ENCODE results near the gene IFT43.

Gene IFT43

DNA sequence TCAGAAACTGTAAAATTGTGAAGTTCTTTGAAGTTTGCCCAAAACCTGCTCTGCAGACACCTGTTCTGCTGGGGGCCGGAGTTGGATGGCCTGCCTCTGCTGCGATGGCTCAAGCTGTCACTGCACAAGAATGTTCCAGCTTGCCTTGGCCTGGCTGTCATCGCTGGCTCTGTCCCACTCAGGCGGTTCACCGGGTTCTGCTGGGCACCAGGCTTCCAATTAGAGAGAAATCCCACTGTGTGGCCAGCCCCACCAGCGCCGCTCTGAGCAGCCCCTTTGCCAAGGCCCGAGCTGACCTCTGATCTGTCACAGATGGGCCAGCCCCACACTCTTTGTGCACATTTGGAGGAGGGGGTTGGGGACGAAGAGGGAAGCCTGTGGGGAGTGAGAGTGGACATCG, 94.5 kb downstream of the IFT43 start:
- no peak for DNase-seq (ENCODE audit: low spot score)

DNA sequence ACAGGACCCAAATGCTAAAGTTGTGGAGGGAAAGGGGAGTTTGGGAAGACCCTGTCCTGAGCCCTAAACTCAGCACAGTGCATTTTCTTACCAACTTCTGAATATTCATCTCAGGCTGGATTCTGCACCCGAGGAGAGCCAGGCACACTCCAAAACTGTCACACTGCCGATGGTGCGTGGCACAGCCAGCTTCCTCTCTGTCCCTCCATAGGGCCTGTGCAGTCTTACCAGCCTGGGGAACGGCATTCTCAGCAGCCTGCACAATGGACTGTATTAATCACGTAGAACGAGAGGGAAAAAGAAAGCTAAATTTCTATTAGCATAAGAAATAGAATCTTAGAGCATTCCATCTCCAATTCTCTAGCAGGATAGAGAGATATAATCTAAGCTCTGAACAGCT, 94.9 kb downstream of the IFT43 start:
- DNase-seq (ENCODE audit: low spot score): no peak

DNA sequence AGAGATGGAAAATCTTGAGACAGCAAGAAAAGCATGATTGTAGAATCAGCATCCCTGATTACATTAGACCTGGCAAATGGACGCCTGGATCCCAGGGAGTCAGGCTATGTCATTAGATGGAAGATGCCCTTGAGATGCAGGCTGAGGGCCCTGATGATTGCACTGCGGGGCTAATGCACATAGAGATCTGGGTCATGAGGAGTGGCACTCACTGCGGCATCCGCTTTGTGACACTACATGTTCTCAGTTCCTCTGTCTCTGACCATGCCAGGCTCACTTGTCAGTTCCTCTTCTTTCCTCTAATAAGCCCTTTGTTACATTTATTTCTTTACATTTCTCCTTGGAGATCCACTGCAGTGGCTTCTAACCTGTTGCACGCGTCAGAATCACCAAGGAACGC, 96.1 kb downstream of the IFT43 start:
- no peak for DNase-seq (ENCODE audit: low spot score)

DNA sequence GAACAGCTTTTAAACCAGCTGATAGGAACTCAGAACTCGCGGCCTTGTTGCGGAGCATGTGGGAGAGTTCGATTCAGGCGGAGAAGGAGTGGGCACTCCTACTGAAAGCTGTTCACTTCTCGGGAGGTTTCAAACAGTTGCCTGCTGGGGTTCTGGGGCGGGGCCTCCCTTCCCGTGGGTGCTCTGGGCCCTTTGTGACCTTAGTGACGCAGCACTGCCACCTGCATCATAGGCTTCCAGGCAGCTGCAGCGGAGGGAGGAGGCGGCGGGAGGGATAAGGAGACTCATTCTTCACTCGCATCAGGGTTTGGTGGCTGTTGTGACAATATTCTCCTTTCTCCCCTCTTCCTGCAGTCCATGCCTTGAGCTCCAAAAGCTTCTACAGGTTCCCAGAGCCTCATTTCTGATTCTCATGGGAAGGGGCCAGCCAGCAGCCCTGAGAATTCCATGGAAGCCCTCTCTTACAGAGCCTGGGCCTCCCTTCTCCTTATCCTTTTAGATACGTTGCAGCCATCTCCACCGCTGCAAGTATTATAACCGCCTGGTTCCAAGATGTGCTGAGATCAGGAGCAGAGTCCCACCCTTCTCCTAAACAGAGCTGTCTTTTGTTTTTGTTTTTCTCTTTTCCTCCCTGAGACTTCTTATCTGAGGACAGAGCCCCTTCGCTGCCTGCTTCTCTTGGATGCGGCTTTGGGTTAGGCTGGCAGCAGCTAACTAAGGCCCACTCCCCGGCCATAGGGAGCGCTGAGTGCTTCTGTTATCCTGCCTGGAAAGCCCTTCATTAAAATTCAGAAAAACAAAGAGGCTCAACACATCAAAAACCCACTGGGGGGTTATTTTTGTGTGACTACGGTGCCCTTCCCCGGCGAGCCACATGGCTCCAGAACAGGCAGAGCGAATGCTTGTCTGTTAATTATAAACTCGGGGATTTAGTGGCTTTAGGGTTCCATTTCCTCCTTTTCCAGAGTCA, 98.5 kb downstream of the IFT43 start:
- DNase-seq (ENCODE audit: low spot score): no peak

DNA sequence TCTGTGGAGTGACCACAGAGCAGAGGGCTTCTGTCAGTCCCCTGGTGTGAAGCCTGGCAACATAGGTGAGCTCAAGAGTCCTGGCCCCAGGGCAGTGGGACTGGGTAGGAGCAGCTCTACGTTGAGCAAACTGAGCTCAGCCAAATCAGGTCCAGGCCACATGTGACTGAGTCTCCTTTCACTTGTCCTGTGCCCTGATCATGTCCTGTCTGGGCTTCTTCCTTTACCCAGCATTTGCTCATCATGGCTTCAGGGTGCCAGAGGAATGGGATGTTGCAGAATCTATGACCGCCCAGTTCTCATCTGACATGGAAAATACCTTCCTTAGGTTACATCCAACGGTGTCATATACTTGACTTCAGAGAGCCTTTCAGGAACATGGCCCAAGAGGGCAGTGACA, 99.8 kb downstream of the IFT43 start:
- no peak for DNase-seq (ENCODE audit: low spot score)

DNA sequence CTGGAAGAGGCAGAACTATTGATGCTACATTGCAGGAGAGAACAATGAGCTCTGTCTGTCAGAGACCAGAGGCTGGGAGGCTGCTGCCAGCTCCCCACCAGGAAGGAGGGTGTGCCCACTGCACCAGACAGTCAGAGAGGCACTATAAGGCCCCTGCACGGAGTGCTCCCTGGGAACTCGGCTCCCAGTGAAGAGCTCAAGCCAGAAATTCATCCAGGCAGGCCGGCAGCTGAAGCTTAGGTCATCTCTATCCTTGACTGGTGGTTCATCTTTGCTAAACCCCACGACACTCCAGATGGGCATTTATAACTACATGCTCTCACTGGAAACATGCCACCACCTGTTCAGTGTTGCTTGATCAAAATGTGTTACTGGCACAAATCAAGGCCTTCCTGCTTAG, 101.1 kb downstream of the IFT43 start:
- no peak for DNase-seq (ENCODE audit: low spot score)

DNA sequence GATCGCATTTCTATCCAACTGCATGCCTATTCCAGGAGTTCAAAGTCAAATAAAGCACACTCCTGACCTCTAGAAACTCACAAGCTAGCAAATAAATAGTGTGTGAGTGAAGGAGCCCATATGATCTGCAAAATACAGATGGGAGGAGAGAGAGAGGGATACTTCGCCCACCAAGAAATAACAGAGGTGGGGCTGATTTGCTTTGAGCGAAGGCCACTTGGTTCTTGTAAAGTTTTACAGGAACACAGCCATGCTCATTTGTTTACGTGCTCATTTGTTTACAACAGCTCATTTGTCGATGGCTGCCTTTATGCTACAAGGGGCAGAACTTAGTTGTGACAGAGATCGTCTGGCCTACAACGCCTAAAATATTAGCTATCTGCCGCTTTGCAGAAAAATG, 102.8 kb downstream of the IFT43 start:
- no peak for DNase-seq (ENCODE audit: low spot score)

DNA sequence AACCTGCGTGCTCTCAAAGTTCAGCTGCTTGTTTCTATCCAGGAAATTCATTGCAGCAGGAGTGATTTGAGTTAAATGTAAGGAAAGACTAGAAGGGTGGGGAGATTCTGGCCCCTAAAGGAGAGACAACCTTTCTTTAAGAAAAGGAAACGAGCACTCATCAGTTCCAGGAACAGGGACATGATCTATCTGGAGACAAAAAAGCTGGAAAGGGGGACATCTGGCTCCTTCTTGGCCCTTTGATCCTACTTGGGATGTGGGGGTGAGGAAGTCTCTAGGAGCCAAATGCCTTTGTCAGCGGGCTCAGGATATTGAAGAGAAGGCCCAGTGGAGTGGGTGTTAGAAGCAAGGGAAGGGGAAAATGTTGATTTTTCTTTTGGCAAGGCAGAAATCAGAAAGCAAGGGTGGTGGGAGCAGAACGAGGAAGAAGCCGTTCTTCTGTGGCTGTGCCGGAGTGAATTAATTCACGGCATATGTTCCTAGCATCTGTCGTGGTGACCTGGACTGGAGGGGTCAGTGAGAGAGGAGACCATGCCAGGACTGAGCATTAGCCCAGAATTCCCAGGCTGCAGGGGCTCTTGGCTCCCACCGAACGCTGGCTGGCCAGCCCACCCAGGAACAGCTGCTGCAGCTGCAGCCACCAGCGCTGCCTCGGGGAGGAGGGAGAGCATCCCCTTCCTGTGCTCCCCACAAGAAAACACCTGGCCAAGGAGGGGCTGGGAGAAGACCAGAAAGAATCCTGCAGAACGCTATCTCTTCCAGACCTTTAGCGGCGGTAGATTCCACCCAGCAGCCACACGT, 103.4 kb downstream of the IFT43 start:
- DNase-seq (ENCODE audit: low spot score): peak; percentile 89

DNA sequence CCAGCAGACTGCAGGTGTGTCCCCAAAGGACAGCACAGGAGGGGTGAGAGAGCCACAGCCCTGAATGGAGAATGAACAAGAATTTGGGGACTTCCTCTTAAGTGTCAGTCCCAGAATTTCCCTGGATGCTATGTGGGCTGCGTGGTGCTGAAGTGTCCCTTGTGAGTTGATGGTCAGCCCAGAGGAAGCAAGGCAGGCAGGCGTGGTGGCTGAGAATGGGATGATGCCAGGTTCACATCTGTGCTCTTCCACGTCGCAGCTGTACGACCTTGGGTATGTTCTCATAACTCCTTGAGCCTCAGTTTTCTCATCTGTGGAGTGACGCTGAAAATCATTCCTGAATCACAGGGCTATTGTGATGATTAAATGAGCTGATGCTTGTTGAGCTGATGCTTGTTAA, 104.0 kb downstream of the IFT43 start:
- no peak for DNase-seq (ENCODE audit: low spot score)

DNA sequence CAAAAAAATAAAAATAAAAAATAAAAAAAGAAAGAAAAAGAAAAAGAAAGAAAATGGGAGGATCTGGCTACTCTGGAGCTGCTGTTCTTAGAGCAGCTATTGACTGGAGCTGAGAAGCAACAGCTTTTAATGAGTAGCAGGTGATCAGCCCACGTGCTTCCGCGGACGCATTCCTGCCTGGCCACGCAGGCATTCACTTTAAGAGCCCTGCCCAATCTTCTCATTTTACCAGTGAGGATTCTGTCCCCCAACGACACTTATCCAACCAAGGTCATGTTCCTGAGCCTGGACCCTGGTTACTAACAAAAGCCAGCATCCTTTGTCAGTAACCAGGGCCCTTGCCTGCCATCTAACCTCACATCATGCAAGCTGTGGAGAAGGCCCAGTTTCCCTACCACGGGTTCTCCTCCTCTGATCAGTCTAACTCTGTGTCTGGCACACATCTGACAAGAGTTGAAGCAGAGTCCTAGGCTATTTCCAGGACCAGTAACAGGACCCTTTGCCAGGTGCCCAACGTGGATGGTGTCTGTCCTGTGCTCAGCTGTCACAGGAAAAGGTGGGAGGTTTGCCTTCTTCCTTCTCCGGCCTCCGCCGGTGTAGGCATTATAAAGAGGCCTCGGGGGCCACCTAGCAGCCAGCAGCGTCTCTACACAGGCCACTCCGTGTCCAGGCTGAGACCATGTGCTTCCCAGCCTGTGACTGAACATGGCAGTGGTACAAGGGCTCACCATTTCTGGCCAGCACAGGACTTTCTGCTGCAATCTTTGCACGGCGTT, 105.2 kb downstream of the IFT43 start:
- DNase-seq (ENCODE audit: low spot score): no peak

DNA sequence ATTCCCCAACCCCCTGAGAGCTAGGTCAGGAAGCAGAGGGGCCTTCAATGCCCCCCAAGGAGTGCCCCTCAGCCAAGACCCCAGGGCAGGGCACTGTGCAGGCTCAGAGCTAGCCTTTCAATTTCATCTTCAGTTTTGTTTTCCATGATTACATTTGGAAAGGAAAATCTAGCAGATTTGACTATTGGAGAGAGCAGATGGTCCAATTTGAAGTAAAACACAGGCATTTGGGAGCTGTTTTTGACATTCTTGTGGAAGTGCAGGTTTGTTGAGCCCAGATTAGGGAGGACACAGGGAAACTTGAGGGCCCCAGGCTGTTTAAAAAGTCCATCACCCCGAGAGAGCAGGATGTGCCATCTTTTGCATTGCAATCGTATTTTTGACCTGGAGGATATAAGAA, 107.5 kb downstream of the IFT43 start:
- DNase-seq (ENCODE audit: low spot score): no peak

DNA sequence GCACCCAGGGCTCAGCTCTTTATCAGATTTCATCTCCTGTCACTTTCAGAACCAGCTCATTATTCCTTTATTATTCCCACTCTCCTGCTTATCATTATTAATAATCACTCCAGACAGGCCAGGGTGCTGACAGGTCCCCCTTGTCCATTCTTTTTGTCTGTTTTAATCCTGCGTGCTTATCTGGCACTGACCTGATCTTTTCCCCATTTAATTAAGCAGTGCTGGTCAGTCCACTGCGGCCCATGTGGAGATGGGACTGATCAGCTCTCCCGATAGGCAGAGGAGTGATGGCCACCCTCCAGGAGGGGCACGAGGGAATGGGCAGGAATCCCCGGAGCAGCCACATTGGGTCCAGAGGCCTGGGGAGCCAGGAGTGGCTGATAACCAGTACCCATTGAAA, 110.7 kb downstream of the IFT43 start:
- DNase-seq (ENCODE audit: low spot score): no peak

DNA sequence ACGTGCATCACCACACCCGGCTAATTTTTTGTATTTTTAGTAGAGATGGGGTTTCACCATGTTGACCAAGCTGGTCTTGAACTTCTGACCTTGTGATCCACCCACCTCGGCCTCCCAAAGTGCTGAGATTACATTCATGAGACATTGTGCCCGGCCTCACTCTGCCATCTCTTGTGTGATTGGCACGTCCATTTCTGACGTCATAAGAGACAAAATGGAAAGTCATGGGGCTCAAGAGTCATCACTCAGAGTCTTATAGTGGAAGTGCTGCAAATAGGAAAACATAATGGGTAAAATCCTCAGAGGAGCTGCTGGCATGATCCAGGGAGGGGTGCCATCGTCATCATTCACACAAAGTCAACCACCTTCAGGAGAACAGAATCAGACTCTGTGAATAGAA, 112.0 kb downstream of the IFT43 start:
- DNase-seq (ENCODE audit: low spot score): no peak

DNA sequence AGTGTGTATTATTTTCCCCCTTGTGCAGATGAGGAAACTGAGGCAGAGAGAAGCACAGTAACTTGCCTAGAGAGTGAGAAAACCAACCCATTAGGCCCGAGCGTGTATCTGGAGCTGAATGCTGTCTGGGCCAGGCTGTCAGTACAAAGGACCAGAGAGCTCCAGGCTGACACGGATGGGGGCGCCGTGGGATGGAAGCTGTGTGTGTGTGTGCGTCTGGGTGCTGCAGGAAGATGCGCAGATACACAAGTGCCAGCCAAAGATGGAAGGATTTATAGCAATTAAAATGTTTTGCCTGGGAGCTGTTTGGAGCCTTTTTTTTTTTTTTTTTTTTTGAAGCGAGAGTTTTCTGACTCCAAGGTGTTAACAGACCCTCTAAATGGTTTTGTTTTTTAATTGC, 112.5 kb downstream of the IFT43 start:
- DNase-seq (ENCODE audit: low spot score): no peak

DNA sequence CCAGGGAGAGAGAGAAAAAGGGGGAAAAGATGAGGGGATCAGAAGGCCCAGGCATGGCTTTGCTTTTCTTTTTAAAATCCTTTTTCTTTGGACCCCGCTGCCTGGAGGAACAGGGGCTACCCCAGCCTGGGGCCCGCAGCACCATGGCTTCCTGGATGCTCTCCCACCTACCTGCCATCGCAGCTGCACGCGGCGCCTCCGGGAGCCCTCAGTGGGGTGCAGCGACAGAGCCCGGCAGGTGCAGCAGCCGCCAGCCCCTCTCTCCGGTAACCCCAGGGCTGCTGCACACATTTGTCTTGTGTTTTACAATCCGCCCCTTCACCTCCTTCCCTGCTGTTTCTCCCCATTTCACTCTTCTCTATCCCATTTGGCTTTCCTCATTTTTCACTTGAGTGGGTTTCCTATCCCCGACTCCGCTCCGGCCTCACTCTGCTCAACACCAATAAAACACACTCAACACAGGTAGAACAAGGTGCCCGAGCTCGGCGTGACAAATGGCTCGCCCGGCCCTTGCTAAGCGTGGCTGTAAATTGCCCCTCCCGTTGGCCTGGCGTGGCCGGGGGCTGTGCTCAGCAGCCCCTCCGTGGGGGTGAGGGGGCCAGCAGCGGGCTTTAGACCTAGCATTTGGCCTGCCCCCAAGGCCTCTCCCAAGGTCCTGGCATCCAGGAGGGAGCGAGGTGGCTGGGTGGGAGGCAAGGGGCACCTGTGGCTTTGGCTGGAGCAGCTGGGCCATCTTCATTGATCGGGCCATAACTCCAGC, 113.5 kb downstream of the IFT43 start:
- DNase-seq (ENCODE audit: low spot score): no peak

DNA sequence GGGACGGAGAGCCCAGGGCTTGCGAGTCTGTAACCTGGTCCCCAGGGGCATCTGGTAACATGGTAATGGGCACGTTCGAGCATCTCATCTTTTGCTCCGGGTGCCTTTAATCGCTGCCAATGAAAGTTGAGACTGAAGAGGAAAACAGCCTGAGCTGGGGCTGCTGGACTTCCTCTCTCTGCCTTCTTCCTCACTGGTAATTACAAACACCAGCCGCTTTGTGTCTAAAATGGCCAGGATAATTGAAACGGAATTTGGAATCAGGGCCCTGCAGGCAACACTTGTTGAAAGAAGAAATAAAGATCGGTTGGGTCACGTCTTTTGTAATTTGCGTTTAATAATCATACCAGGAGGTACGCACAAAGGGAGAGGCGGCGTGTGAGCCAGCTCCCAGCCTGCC, 114.7 kb downstream of the IFT43 start:
- DNase-seq (ENCODE audit: low spot score): no peak

DNA sequence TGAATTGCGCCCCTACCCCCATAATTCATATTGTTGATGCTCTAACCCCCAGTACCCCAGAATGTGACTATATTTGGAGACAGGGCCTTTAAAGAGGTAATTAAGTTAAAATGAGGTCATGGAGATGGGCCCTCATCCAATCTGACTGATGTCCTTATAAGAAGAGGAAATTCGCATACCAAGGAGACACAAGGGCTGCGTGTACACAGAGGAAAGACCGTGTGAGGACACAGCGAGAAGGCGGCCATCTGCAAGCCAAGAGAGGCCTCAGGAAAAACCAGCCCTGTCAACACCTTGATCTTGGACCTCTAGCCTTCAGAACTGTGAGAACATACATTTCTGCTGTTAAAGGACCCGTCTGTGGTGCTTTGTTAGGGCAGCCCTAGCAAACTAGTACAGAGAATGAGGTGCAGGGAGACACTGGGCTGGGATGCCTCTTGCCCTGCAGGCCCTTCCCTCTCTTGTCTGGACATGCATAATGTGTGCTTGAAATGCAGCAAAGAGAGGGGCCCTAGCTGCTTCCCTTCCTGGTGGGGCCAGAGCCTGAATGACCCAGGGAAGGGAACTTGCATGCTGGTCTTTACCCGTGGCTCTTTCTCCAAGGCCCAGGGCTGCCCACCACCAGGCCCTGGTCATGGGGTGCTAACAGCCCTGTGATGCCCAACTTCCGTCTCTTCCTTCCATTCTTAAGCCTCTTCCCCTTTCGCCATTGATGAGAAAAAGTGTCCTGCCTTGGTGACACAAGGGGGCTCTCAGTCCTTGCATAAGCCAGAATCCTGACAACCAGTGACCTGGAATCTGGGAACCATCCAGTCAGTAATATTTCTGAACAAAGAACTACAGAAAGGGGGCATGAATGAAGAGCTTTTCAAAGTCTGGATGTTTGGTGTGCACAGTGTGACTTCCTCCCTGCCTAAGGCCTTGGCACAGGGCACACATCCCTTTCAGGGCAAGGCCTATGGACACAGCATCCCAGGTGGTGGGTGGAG, 116.1 kb downstream of the IFT43 start:
- no peak for DNase-seq (ENCODE audit: low spot score)

DNA sequence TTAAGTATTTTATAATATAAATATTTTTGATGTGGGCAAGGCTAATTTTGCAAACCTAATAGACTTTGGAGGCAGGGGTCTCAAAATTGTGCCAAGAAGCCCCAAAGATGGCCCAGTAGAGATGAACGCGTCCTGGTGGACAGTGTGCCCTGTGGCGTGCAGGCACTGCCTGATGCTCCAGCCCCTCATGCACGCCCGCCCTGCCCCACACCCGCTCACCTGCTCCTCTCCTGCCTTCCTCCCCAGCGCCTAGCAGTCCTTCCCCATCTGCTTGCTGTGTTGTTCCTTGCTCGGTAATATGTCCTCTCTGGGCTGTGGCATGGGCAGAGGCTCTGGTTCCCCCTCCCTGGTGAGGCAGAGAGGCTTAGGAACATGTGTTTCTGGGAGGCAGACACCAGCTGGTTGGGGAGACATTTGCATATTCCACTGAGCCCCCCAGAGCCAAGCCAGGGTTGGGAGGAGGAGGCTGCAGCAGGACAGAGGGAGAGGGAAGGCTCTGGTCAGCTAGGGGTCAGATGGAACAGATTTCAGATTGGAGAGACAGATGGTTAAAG, 119.3 kb downstream of the IFT43 start:
- no peak for DNase-seq (ENCODE audit: low spot score)

DNA sequence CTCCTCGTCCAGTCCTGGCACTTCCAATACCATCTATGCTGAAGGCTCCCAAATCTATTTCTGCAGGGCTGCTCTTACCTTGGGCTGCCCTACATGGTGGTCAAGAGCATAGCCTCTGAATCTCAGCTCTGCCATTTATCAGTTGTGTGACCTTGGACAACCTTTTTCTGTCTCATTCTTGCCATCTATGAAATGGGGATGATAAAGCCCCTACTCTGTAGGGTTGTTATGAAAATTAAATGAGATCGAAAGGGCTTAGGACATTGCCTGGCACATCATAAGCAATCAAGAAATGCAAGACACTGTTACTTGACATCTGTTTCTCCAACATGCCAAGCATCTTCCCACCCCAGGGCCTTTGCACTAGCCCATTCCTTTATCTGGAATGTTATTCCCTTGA, 120.6 kb downstream of the IFT43 start:
- DNase-seq (ENCODE audit: low spot score): no peak

Data from left forelimb (tissue), 1 donor.